HepG2 (cell line): ENCODE measurements around the gene MYO7B. TPM values are rescaled to one million over a fixed set of nuclear protein-coding genes. Genes with fewer than 3 reads are reported as not detected.

ENCODE experiments used
- ATAC-seq: fragments of 200-7000 bp; cut with Tn5 transposase; 3 replicates; pipeline ENCODE4 v1.9.1; 2020; ENCODE audit warnings: mild to moderate bottlenecking, moderate library complexity
- BruUV-seq: library from RNA; stranded (reverse); fragments of 400-500 nt; replicated peaks from 2 replicates; lab custom pipeline; 2021; lab: Mats Ljungman, UMichigan
- CTCF ChIA-PET: fragments of 300-600 bp; formaldehyde crosslinking; extraction: SDS; loops from one replicate; lab custom pipeline; 2021; ENCODE audit warnings: low total read pairs, inconsistent platforms, low intra/inter-chr PET ratio; lab: Yijun Ruan, JAX
- POLR2A ChIA-PET: fragments of 350-600 bp; sonication (Branson Sonifier 250); formaldehyde crosslinking; loops from one replicate; lab custom pipeline; 2020; ENCODE audit warnings: antibody characterized with exemption, inconsistent platforms; lab: Yijun Ruan, JAX
- DNase-seq: peaks from one replicate; pipeline ENCODE4 v3.0.0-alpha.2; 2015; ENCODE audit warnings: low spot score
- FAIRE-seq: peaks from 3 replicates; lab custom pipeline; 2011; peaks lifted over from hg19 to GRCh38; lab: Jason Lieb, UNC
- H2AFZ ChIP-seq: one replicate; pipeline ENCODE4 v1.6.1; 2011; ENCODE audit warnings: low read length, inconsistent platforms
- H3K27ac ChIP-seq: fragments of 300-600 bp; 3 replicates; pipeline ENCODE4 v1.8.0; 2011; ENCODE audit warnings: mixed run types, mild to moderate bottlenecking, mixed read lengths, low read length, inconsistent platforms; ENCODE audit not compliant: insufficient read depth; ENCODE audit errors: extremely low read length
- H3K27me3 ChIP-seq, 2 experiments: fragments of 200-600 bp in 1 of 2; 2 replicates in 1 of 2; 3 replicates in 1 of 2; pipeline versions ENCODE4 v1.6.0 to v1.8.0; 2011; ENCODE audit warnings: low read length in 2 of 2, mild to moderate bottlenecking in 2 of 2, moderate library complexity in 2 of 2, inconsistent platforms in 1 of 2; ENCODE audit not compliant: insufficient read depth in 2 of 2, control insufficient read depth in 1 of 2
- H3K36me3 ChIP-seq, 2 experiments: fragments of 200-600 bp in 1 of 2; replicated peaks in 1 of 2; 2 replicates in 1 of 2; 3 replicates in 1 of 2; pipeline versions ENCODE4 v1.5.1 to v1.8.0; 2011; ENCODE audit warnings: low read length in 2 of 2, inconsistent platforms in 1 of 2; ENCODE audit not compliant: insufficient read depth in 2 of 2, control insufficient read depth in 1 of 2
- H3K4me1 ChIP-seq: 2 replicates; pipeline ENCODE4 v1.5.1; 2012; ENCODE audit warnings: low read length, inconsistent platforms; ENCODE audit not compliant: insufficient read depth
- H3K4me2 ChIP-seq: 2 replicates; pipeline ENCODE4 v1.6.0; 2011; ENCODE audit warnings: low read depth, low read length, inconsistent platforms
- H3K4me3 ChIP-seq, 3 experiments: fragments of 200-600 bp in 1 of 3; sonication (generic), shearing (Covaris generic) in 1 of 3; replicated peaks in 1 of 3; 2 replicates each; pipeline ENCODE4 v1.5.1; 2011 to 2016; ENCODE audit warnings: low read length in 3 of 3, inconsistent platforms in 2 of 3, low read depth in 2 of 3, mild to moderate bottlenecking in 2 of 3, control low read depth in 1 of 3, mixed read lengths in 1 of 3; ENCODE audit not compliant: insufficient read depth in 1 of 3
- H3K79me2 ChIP-seq: one replicate; pipeline ENCODE4 v1.6.1; 2011; ENCODE audit warnings: low read length, inconsistent platforms; ENCODE audit not compliant: insufficient read depth
- H3K9ac ChIP-seq: 2 replicates; pipeline ENCODE4 v1.6.0; 2011; ENCODE audit warnings: mild to moderate bottlenecking, low read depth, low read length, inconsistent platforms; ENCODE audit not compliant: insufficient read depth
- H3K9me3 ChIP-seq: 2 replicates; pipeline ENCODE4 v1.5.1; 2012; ENCODE audit warnings: mild to moderate bottlenecking, low read length
- H4K20me1 ChIP-seq: 2 replicates; pipeline ENCODE4 v1.6.0; 2011; ENCODE audit warnings: inconsistent platforms, mild to moderate bottlenecking, low read length, moderate library complexity; ENCODE audit not compliant: insufficient read depth
- EED ChIP-seq: sonication (generic); formaldehyde crosslinking; IDR thresholded peaks from 2 replicates; pipeline ENCODE4 v1.5.0; 2020; ENCODE audit warnings: mild to moderate bottlenecking, missing genetic modification reagents
- SALL1 ChIP-seq: sonication (generic); formaldehyde crosslinking; IDR thresholded peaks from 2 replicates; pipeline ENCODE4 v1.8.0; 2022; ENCODE audit warnings: mild to moderate bottlenecking, missing genetic modification reagents
- SRSF1 ChIP-seq: fragments of 200-400 bp; formaldehyde crosslinking; optimal IDR thresholded peaks from 2 replicates; pipeline ENCODE3; 2017; ENCODE audit warnings: mild to moderate bottlenecking, low read depth, low read length, moderate library complexity
- TOPORS ChIP-seq: sonication (generic); formaldehyde crosslinking; IDR thresholded peaks from 2 replicates; pipeline ENCODE4 v1.8.0; 2023; ENCODE audit warnings: mild to moderate bottlenecking, missing genetic modification reagents
- ZNF10 ChIP-seq: sonication (generic); formaldehyde crosslinking; IDR thresholded peaks from 2 replicates; pipeline ENCODE4 v1.4.0; 2020; ENCODE audit warnings: mild to moderate bottlenecking, low read depth, missing genetic modification reagents, borderline replicate concordance
- ZNF367 ChIP-seq: sonication (generic); formaldehyde crosslinking; IDR thresholded peaks from 2 replicates; pipeline ENCODE4 v1.4.0; 2020; ENCODE audit warnings: missing genetic modification reagents, borderline replicate concordance
- ZNF543 ChIP-seq: sonication (generic); formaldehyde crosslinking; IDR thresholded peaks from 2 replicates; pipeline ENCODE4 v1.4.0; 2020; ENCODE audit warnings: mild to moderate bottlenecking, missing genetic modification reagents
- ZNF556 ChIP-seq: sonication (generic); formaldehyde crosslinking; IDR thresholded peaks from 2 replicates; pipeline ENCODE4 v1.4.0; 2020; ENCODE audit warnings: mild to moderate bottlenecking, missing genetic modification reagents, borderline replicate concordance
- WGBS: methylation state at CpG from one replicate; pipeline ENCODE4 v1.1.6; 2017; ENCODE audit warnings: low lambda C conversion rate; 5-methylcytosine and 5-hydroxymethylcytosine counted together
- in situ Hi-C: cut with HindIII; loops from 2 replicates; pipeline ENCODE4 v1.10.0; 2017; ENCODE audit warnings: low pct_unique_long_range_greater_than_20kb; ENCODE audit not compliant: extremely low pct_ligation_motif_present
- intact Hi-C: fragments of 100-400 bp; cut with micrococcal nuclease; formaldehyde crosslinking; loops from one replicate; pipeline ENCODE4 v1.10.0; 2022; ENCODE audit not compliant: unreplicated experiment
- polyA plus RNA-seq, 8 experiments: library from polyadenylated mRNA; depleted of rRNA in 3 of 8; stranded (reverse) in 7 of 8; unstranded in 1 of 8; fragments of >200 nt; fragmentation: Illumina TruSeq in 4 of 8; extraction: Trizol in 4 of 8; gene quantifications; 2 replicates each; pipeline versions ENCODE4 v1.2.1 to v1.2.3, GENCODE V29; 2011 to 2016; ENCODE audit warnings: low read depth in 4 of 8, missing spikeins in 1 of 8, mixed read lengths in 1 of 8; ENCODE audit not compliant: insufficient read depth in 1 of 8
- total RNA-seq, 5 experiments: library from RNA; depleted of rRNA; stranded (reverse); fragments of >200 nt; fragmentation: Illumina TruSeq; extraction: Trizol; gene quantifications; 2 replicates each; pipeline ENCODE4 v1.2.3, GENCODE V29; 2016; ENCODE audit warnings: low read depth in 1 of 5
- TF ChIP-seq, protein P1 (sequence below): sonication (generic); formaldehyde crosslinking; IDR thresholded peaks from 2 replicates; pipeline ENCODE4 v1.4.0; 2020; ENCODE audit warnings: missing genetic modification reagents
- TF ChIP-seq, protein P2 (sequence below): sonication (generic); formaldehyde crosslinking; IDR thresholded peaks from 2 replicates; pipeline ENCODE4 v1.9.0; 2021; ENCODE audit warnings: missing genetic modification reagents, borderline replicate concordance
- TF ChIP-seq, protein P3 (sequence below), 2 experiments: sonication (generic) in 1 of 2; formaldehyde crosslinking in 1 of 2; IDR thresholded peaks; 2 replicates each; pipeline versions ENCODE4 v1.6.1 to v1.9.0; 2014 to 2022; ENCODE audit warnings: antibody characterized with exemption in 1 of 2, borderline replicate concordance in 1 of 2, inconsistent platforms in 1 of 2, low read depth in 1 of 2, missing genetic modification reagents in 1 of 2

MYO7B gene
- total and polyA plus RNA-seq, 2 of the 13 experiments (the other 11 are each of a cell fraction or from before 2014, with no cell fraction given) = not detected

GRCh38 chr2:127536707-127537541 lies 1.4 kb downstream of the MYO7B start (continued):
- TF ChIP-seq, protein P1, sequence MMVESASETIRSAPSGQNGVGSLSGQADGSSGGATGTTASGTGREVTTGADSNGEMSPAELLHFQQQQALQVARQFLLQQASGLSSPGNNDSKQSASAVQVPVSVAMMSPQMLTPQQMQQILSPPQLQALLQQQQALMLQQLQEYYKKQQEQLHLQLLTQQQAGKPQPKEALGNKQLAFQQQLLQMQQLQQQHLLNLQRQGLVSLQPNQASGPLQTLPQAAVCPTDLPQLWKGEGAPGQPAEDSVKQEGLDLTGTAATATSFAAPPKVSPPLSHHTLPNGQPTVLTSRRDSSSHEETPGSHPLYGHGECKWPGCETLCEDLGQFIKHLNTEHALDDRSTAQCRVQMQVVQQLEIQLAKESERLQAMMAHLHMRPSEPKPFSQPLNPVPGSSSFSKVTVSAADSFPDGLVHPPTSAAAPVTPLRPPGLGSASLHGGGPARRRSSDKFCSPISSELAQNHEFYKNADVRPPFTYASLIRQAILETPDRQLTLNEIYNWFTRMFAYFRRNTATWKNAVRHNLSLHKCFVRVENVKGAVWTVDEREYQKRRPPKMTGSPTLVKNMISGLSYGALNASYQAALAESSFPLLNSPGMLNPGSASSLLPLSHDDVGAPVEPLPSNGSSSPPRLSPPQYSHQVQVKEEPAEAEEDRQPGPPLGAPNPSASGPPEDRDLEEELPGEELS = no peak
- TF ChIP-seq ZNF556 (CRISPR knock-in tag) = no peak
- TF ChIP-seq ZNF543 (CRISPR knock-in tag) = no peak
- TF ChIP-seq SALL1 = no peak
- no peak for TF ChIP-seq ZNF10 (CRISPR knock-in tag)
- TF ChIP-seq EED (CRISPR knock-in tag) = no peak
- TF ChIP-seq ZNF367 (CRISPR knock-in tag) = no peak
- TF ChIP-seq SRSF1 = no peak
- no peak for TF ChIP-seq TOPORS (CRISPR knock-in tag)

GRCh38 chr2:127537644-127538043 lies 2.2 kb downstream of the MYO7B start:
- ATAC-seq (no peak), DNase-seq (no peak), FAIRE-seq (no peak)
- no peak overlapping the region for H3K27ac ChIP-seq
- no peaks in the 10 kb centered on the region for H4K20me1 ChIP-seq
- no peaks in the 10 kb centered on the region for H3K36me3 ChIP-seq
- WGBS = 29% methylated on average over 5 of the region's 5 CpGs
- no peak overlapping the region for H3K4me3 ChIP-seq
- CTCF ChIA-PET = no interaction called here
- no peaks in the 10 kb centered on the region for H3K9me3 ChIP-seq
- BruUV-seq = no TSS peak
- peaks cover 26% of the 10 kb centered on the region for H3K4me1 ChIP-seq
- H3K9ac ChIP-seq = no peak overlapping the region
- H3K79me2 ChIP-seq = no peaks in the 10 kb centered on the region
- POLR2A ChIA-PET = interaction anchor here (0.6 to 2.7 kb wide), 2 partner anchors 11 to 761 kb away, joined by 3 to 8 read pairs; partner anchors contain the start of gene IWS1
- H3K4me2 ChIP-seq = no peak overlapping the region
- H2AFZ ChIP-seq = no peak overlapping the region
- intact Hi-C loops = loop anchor here (10.0 kb wide), 1 partner anchor 107 kb away; the partner anchor contains the start of gene GPR17
- in situ Hi-C loops = no loop called here
- H3K27me3 ChIP-seq = peaks cover 11 to 47% of the 10 kb centered on the region in 2 experiments; a peak in 4 of 5 replicates
- TF ChIP-seq, protein P2, sequence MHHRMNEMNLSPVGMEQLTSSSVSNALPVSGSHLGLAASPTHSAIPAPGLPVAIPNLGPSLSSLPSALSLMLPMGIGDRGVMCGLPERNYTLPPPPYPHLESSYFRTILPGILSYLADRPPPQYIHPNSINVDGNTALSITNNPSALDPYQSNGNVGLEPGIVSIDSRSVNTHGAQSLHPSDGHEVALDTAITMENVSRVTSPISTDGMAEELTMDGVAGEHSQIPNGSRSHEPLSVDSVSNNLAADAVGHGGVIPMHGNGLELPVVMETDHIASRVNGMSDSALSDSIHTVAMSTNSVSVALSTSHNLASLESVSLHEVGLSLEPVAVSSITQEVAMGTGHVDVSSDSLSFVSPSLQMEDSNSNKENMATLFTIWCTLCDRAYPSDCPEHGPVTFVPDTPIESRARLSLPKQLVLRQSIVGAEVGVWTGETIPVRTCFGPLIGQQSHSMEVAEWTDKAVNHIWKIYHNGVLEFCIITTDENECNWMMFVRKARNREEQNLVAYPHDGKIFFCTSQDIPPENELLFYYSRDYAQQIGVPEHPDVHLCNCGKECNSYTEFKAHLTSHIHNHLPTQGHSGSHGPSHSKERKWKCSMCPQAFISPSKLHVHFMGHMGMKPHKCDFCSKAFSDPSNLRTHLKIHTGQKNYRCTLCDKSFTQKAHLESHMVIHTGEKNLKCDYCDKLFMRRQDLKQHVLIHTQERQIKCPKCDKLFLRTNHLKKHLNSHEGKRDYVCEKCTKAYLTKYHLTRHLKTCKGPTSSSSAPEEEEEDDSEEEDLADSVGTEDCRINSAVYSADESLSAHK = no peak
- TF ChIP-seq, protein P3, sequence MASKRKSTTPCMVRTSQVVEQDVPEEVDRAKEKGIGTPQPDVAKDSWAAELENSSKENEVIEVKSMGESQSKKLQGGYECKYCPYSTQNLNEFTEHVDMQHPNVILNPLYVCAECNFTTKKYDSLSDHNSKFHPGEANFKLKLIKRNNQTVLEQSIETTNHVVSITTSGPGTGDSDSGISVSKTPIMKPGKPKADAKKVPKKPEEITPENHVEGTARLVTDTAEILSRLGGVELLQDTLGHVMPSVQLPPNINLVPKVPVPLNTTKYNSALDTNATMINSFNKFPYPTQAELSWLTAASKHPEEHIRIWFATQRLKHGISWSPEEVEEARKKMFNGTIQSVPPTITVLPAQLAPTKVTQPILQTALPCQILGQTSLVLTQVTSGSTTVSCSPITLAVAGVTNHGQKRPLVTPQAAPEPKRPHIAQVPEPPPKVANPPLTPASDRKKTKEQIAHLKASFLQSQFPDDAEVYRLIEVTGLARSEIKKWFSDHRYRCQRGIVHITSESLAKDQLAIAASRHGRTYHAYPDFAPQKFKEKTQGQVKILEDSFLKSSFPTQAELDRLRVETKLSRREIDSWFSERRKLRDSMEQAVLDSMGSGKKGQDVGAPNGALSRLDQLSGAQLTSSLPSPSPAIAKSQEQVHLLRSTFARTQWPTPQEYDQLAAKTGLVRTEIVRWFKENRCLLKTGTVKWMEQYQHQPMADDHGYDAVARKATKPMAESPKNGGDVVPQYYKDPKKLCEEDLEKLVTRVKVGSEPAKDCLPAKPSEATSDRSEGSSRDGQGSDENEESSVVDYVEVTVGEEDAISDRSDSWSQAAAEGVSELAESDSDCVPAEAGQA (IDR thresholded peaks at IDR 0.05; ENCODE audit: low read depth) = no peak
- TF ChIP-seq, protein P3 (CRISPR knock-in tag; IDR thresholded peaks at IDR 0.05; ENCODE audit: borderline replicate concordance) = no peak
